HL-60/S4 (cell line): ENCODE data around the gene PPCDC.

ENCODE experiments used
- in situ Hi-C: fragments of 300-500 bp; cut with MboI; formaldehyde crosslinking; loops from 2 replicates; pipeline ENCODE4 v1.14.3; 2022; ENCODE audit warnings: low sequenced_read_pairs

Gene PPCDC

GRCh38 chr15:75038231-75038630 is 14.8 kb downstream of the PPCDC start:
- in situ Hi-C loops, result no loop called here

DNA sequence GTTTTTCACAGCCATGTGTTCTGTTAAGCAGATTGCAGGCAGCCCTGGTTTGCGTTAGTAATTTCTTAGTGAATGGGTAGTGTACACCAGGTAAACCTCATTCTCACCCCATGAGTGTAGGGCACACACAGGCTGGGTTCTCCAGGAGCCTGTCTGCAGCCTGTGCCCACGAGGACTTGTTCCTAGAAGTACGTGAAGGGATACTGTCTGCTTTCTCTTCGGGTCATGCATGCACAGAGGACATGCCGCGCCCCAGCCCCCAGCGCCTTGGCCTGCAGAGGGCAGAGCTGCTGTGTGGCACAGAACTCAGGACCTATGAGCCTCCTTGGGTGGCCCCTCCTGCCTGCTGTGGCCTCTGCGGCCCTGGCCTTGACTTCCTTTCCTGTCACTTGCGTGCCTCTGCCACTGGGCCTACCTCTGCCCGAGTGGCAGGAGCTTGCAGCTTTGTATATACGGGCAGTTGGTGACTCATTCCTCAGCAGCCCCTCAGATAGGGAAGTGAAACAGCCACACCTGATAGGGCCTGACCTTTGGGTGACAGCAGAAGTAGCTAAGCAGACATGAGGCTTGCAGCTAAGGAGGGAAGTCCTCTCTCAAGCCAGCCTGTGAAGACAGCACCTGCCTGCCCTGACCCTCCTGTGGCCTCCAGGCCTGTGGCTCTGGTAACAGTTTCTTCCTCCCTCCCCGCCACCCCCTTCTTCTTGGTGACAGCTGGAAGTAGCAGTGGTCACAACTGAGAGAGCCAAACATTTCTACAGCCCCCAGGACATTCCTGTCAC is 19.5 kb downstream of the PPCDC start:
- in situ Hi-C loops, result no loop called here

- in situ Hi-C loops, result no loop called here
These were observed 20.3 kb downstream of the PPCDC start for GRCh38 chr15:75043509-75044257.

- in situ Hi-C loops, result no loop called here
These were observed 21.0 kb downstream of the PPCDC start for GRCh38 chr15:75044258-75044878.

DNA sequence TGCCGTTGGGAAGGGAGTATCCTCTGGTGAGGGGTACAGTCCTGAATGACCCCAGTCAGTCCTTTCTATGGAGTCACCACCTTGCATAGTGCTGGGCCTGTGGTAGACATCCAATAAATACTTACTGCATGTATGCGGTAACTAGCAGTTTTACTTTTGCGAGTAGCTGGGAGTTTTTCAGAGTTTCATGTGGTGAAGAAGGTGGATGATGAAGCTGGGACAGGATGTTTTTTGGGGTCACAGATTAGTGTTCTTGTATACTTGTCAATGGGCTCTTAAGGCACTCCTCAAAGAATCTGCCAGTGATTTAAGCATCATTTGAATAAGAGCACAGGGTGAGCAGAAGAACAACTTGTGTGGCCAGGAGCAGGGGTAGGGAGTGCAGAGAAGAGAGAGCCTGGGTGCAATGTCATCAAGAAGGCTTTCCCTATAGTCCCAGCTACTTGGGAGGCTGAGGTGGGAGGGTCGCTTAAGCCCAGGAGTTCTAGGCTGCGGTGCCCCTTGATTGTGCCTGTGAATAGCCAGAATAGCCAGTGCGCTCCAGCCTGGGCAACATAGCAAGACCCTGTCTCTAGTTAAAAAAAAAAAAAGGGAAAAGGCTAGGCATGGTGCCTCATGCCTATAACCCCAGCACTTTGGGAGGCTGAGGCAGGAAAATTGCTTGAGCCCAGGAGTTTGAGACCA is 22.1 kb downstream of the PPCDC start:
- in situ Hi-C loops, result no loop called here

GRCh38 chr15:75048394-75048793 is 25.0 kb downstream of the PPCDC start:
- in situ Hi-C loops, result no loop called here

- in situ Hi-C loops, result no loop called here
These were observed 26.0 kb downstream of the PPCDC start for GRCh38 chr15:75049392-75049791.

GRCh38 chr15:75050283-75050682 is 26.9 kb downstream of the PPCDC start:
- in situ Hi-C loops, result no loop called here

DNA sequence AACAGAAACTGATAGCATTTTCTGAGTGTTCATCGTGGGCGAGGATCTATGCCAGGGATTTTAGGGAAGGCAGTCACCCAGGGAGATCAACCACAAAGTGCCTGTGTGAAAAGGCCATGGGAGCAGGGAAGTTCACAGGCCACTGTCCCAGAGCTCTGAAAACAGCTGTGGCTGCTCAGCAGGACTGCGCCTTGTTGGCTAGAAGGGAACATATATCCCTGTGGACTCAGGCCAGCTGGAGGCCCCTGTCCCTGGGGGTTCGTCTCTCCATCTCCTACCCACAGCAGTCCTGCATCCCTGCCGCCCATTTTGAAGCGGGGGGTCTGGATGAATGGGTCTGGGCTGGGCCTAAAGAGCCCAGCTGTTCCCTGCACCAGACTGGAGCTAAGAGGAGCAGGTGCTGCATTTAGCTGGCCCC is 27.8 kb downstream of the PPCDC start:
- in situ Hi-C loops, result no loop called here

- in situ Hi-C loops, result no loop called here
These were observed 28.3 kb downstream of the PPCDC start for GRCh38 chr15:75051711-75052110.

DNA sequence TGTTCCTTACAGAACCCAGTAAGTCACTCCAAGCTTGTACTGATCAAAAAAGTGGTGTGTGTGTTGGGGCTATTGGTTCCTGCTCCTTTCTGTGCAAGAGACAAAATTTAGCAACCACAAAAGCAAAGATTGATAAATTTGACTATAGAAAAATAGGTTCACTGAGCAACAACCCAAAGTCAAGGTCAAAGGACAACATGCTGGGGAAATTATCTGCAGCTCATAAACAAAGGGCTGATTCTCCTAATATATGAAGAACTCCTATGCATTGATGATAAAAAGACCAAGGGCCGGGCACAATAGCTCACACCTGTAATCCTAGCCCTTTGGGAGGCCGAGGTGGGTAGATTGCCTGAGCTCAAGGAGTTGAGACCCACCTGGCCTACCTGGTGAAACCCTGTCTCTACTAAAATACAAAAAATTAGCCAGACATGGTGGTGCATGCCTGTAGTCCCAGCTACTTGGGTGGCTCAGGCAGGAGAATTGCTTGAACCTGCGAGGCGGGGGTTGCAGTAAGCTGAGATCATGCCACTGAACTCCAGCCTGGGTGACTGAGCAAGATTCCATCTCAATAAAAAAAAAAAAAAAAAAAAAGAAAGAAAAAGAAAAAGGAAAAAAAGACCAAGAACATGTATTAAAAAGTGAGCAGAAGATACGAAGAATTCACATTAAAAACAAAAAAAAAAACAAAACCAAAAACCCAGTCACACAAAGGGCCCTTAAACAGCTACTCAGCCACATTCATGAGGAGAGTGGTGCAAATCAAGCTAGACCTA is 29.8 kb downstream of the PPCDC start:
- in situ Hi-C loops, result no loop called here

GRCh38 chr15:75053748-75054125 is 30.3 kb downstream of the PPCDC start:
- in situ Hi-C loops, result no loop called here

DNA sequence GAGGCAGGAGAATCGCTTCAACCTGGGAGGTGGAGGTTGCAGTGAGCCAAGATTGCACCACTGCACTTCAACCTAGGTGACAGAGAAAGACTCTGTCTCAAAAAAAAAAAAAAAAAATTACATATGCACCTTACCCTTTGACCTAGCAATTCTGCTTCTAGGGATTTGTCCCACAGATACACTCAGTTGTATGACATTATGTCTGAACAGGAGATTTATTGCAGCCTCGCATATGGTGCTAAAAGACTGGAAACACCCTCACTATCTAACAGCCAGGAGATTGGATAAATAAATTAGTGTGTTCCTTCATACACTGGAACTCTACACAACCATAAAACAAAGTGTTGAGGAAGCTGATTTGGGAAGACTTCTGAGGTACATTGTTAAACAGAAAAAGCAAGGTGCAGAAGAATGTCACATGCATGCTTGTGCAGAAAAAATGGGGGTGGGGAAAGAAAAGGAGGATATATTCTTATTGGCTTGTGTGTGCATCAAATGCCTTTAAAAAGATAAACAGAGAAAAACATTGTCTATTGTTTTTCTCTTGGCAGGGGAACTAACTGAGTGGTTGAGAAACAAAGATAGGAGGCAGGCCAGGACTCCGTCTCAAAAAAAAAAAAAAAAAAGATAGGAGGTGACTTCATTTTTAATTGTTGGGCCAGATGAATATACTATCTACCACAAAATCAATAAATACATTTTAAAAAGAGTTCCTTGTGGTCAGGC is 30.9 kb downstream of the PPCDC start:
- in situ Hi-C loops, result no loop called here

GRCh38 chr15:75056036-75056435 is 32.6 kb downstream of the PPCDC start:
- in situ Hi-C loops, result no loop called here

DNA sequence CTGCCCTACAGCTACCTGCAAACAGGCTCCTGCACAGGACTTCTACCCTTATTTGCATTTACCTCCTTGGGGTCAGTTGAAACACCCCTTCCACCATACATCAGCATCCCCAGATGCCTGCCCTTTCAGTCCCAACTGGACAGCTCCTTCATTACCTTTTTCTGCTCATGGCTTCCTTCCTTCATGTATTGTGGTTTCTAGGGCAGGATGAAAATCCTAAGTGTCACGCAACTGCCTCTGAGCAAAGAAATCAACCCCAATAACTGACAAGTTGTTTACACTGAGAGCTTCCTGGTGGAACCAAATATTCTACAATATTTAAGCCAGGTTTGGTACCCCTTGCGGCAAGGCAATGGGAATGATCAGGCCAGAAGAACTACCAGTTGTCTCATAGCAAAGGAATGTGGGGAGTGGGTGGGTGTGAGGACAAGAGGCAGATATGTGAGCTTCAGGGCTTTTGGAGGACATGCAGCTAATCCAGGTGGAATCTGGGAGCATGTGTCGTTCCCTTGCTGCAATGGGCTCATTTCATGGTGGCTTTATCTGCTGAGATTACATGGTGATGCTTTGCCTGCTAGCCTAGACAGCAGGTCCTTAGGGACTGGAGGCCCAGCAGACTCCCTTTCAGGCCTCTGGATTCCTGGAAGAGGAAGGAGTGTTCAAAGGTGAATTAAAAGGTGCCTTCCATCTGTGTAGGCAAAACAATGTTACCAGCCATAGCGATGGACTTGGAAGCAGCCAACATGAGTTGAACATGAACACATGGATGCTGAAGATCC is 34.9 kb downstream of the PPCDC start:
- in situ Hi-C loops, result no loop called here

GRCh38 chr15:75059607-75060006 is 36.2 kb downstream of the PPCDC start:
- in situ Hi-C loops, result no loop called here

GRCh38 chr15:75061272-75061671 is 37.9 kb downstream of the PPCDC start:
- in situ Hi-C loops, result no loop called here

DNA sequence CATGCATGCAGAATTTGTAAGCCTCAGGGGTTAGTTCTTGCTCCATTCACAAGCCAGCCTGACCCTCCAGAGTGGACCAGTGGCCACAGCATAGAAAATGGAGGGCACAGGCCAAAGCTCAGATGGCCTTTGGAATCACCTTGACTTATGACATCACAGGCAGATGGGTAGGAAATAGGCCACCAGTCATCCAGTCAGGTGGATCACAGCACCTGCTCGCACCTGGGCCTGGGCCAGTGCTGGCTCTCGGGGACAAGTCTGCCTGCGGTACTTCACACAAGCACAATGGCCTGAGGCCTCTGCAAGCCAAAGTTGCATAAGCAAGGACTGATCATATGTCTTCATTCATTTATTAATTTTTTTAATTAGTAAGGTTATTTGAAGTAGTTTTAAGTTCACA is 39.3 kb downstream of the PPCDC start:
- in situ Hi-C loops, result no loop called here

DNA sequence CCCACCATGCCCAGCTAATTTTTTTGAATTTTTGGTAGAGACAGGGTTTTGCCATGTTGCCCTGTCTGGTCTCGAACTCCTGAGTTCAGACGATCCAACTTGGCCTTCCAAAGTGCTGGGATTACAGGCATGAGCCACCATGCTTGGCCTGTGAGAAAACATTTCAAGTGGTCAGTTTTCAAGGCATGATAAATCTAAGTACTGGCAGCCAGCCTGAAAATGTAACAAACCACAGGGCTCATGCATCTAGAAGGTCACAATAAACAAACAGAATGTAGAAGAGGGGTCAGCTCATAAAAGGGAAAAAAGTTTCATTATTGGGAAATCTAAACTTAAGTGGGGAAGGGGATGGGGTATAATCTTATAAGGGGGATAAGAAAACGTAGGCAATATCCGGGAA is 39.9 kb downstream of the PPCDC start:
- in situ Hi-C loops, result no loop called here
